ENCODE measurements around the gene RASA3. TPM values are rescaled to one million over a fixed set of nuclear protein-coding genes. Genes with fewer than 3 reads are reported as not detected.

Gene RASA3
- total RNA-seq, 1 experiment from 2014 or later = 18.6 TPM

- CTCF ChIA-PET = no interaction called here
These were observed 32.4 kb upstream of the RASA3 start for GRCh38 chr13:114164681-114165429.

More at GRCh38 chr13:114164681-114165429, 32.4 kb upstream of the RASA3 start:
- H3K4me2 ChIP-seq (ENCODE audit: low read length) = no peak overlapping the region
- H3K9me2 ChIP-seq (ENCODE audit: insufficient read depth) = no peaks in the 10 kb centered on the region
- ChIA-PET RAD21 (ENCODE audit: low non-redundant PET in 1 of 2, low total read pairs in 2 of 2, uncharacterized antibody in 2 of 2, unreplicated experiment in 2 of 2) (no interaction called here), POLR2A (no interaction called here)
- no TSS peak for BruUV-seq (replicated peaks)
- intact Hi-C loops (cut with micrococcal nuclease) = no loop called here
- H2AFZ ChIP-seq (ENCODE audit: low read depth, low read length, poor library complexity, severe bottlenecking) = no peak overlapping the region
- no peak overlapping the region for H3K4me3 ChIP-seq (replicated peaks in 1 of 2; ENCODE audit: low read depth in 1 of 2, low read length in 2 of 2)
- no peak for TF ChIP-seq POLR2AphosphoS5 (IDR thresholded peaks at IDR 0.05; ENCODE audit: low read depth, low read length)
- TF ChIP-seq ELF1 (IDR thresholded peaks at IDR 0.05; ENCODE audit: borderline replicate concordance, low read depth) = no peak
- no peak for TF ChIP-seq TCF7L2 (IDR thresholded peaks at IDR 0.05; ENCODE audit: borderline replicate concordance, extremely low read depth, insufficient read depth, insufficient read length)
- TF ChIP-seq JUND (IDR thresholded peaks at IDR 0.05) = no peak
- TF ChIP-seq ZFX (IDR thresholded peaks at IDR 0.05) = no peak
- TF ChIP-seq SP1 (IDR thresholded peaks at IDR 0.05; ENCODE audit: low read depth) = no peak
- no peak for TF ChIP-seq CTCF (IDR thresholded peaks at IDR 0.05 in 2 of 3, conservative IDR thresholded peaks at IDR 0.05 in 1 of 3; ENCODE audit: borderline replicate concordance in 1 of 3, insufficient read depth in 1 of 3, low read depth in 2 of 3, low read length in 2 of 3)
- no peak for TF ChIP-seq REST (IDR thresholded peaks at IDR 0.05; ENCODE audit: low read depth)
- no peak for TF ChIP-seq ATF3 (IDR thresholded peaks at IDR 0.05)
- TF ChIP-seq YY1 (IDR thresholded peaks at IDR 0.05; ENCODE audit: extremely low read depth, insufficient replicate concordance, low read depth, low read length) = no peak
- TF ChIP-seq CEBPB (IDR thresholded peaks at IDR 0.05; ENCODE audit: low read depth) = no peak
- TF ChIP-seq POLR2A (IDR thresholded peaks at IDR 0.05; ENCODE audit: borderline replicate concordance, extremely low read depth, insufficient read depth, insufficient read length) = no peak
- H3K36me3 ChIP-seq (ENCODE audit: control insufficient read depth in 1 of 2, insufficient read depth in 2 of 2, low read length in 2 of 2) = no peaks in the 10 kb centered on the region
- H3K27ac ChIP-seq (ENCODE audit: low read depth, low read length) = no peak overlapping the region
- H3K9ac ChIP-seq (ENCODE audit: low read length) = no peak overlapping the region
- no peaks in the 10 kb centered on the region for H3K9me3 ChIP-seq (ENCODE audit: control insufficient read depth in 1 of 2, insufficient read depth in 1 of 2, low read depth in 1 of 2, low read length in 2 of 2)
- H3K27me3 ChIP-seq (ENCODE audit: insufficient read depth, low read length) = peaks cover 14% of the 10 kb centered on the region; the same call in 1 of the 2 replicates
- no peaks in the 10 kb centered on the region for H4K20me1 ChIP-seq (ENCODE audit: insufficient read depth)
- H3K4me1 ChIP-seq (ENCODE audit: control insufficient read depth in 1 of 2, insufficient read depth in 2 of 2, low read length in 2 of 2) = no peaks in the 10 kb centered on the region
- no peak for DNase-seq (ENCODE audit: low read depth, low spot score)
- H3K79me2 ChIP-seq (ENCODE audit: insufficient read depth, low read length) = no peaks in the 10 kb centered on the region
- no peak for ATAC-seq

Data from HCT116 (cell line).